ENCODE measurements around the gene TTYH3. TPM values are rescaled to one million over a fixed set of nuclear protein-coding genes. Genes with fewer than 3 reads are reported as not detected.

Gene TTYH3
- total and polyA plus RNA-seq, 2 of the 13 experiments (the other 11 are each of a cell fraction or from before 2014, with no cell fraction given): 26.3 to 50.0 TPM

GRCh38 chr7:2629746-2630681 is 1.8 kb upstream of the TTYH3 start (continued):
- TF ChIP-seq MAFF (IDR thresholded peaks at IDR 0.05; ENCODE audit: low read depth, low read length) (no peak), ZFAT (CRISPR knock-in tag; conservative IDR thresholded peaks at IDR 0.05) (no peak), GATAD2A (CRISPR knock-in tag; IDR thresholded peaks at IDR 0.05) (peak; percentile 53), U2AF2 (IDR thresholded peaks at IDR 0.05; ENCODE audit: low read depth, low read length) (no peak), AFF4 (CRISPR knock-in tag; IDR thresholded peaks at IDR 0.05) (no peak), PHF20 (CRISPR knock-in tag; IDR thresholded peaks at IDR 0.05) (peak; percentile 59), POLR2G (IDR thresholded peaks at IDR 0.05; ENCODE audit: low read depth, low read length) (peak; percentile 75), JUN (CRISPR knock-in tag; IDR thresholded peaks at IDR 0.05) (no peak), CAMTA2 (CRISPR knock-in tag; IDR thresholded peaks at IDR 0.05; ENCODE audit: borderline replicate concordance) (peak; percentile 48; the same call in 1 of the 2 replicates), ZSCAN21 (CRISPR knock-in tag; IDR thresholded peaks at IDR 0.05; ENCODE audit: borderline replicate concordance) (no peak), DMAP1 (CRISPR knock-in tag; IDR thresholded peaks at IDR 0.05) (peak; percentile 45; the same call in 1 of the 2 replicates), ZNF614 (CRISPR knock-in tag; IDR thresholded peaks at IDR 0.05; ENCODE audit: borderline replicate concordance) (no peak), REPIN1 (CRISPR knock-in tag; IDR thresholded peaks at IDR 0.05; ENCODE audit: borderline replicate concordance, low read depth) (no peak), FOXA1 (IDR thresholded peaks at IDR 0.05) (no peak), FOXA1 (CRISPR knock-in tag; IDR thresholded peaks at IDR 0.05) (peak; percentile 14; the same call in 1 of the 2 replicates), SUZ12 (IDR thresholded peaks at IDR 0.05; ENCODE audit: low read depth, low read length) (no peak), SAP130 (CRISPR knock-in tag; IDR thresholded peaks at IDR 0.05; ENCODE audit: low read depth) (peak; percentile 71), ZBTB26 (CRISPR knock-in tag; IDR thresholded peaks at IDR 0.05; ENCODE audit: borderline replicate concordance) (no peak), SMYD3 (CRISPR knock-in tag; IDR thresholded peaks at IDR 0.05) (no peak), PREB (CRISPR knock-in tag; IDR thresholded peaks at IDR 0.05) (no peak), CENPT (CRISPR knock-in tag; IDR thresholded peaks at IDR 0.05; ENCODE audit: low read depth) (no peak), ZNF691 (CRISPR knock-in tag; IDR thresholded peaks at IDR 0.05; ENCODE audit: borderline replicate concordance, low read depth) (peak; percentile 19; the same call in 1 of the 2 replicates), MYNN (CRISPR knock-in tag; IDR thresholded peaks at IDR 0.05; ENCODE audit: low read depth) (no peak), GFI1 (CRISPR knock-in tag; IDR thresholded peaks at IDR 0.05; ENCODE audit: borderline replicate concordance) (no peak), SATB2 (CRISPR knock-in tag; IDR thresholded peaks at IDR 0.05) (no peak)

All from HepG2 (cell line).